BE2C (cell line): Measurements from ENCODE around the gene TNS3.

ENCODE experiments used
- DNase-seq: peaks from one replicate; pipeline ENCODE4 v3.0.0-alpha.2; 2020
- H3K27me3 ChIP-seq: fragments of 250-450 bp; sonication (Bioruptor Pico); 2 replicates; pipeline ENCODE4 v1.5.1; 2020; ENCODE audit warnings: mild to moderate bottlenecking
- H3K36me3 ChIP-seq: fragments of 250-450 bp; sonication (Bioruptor Pico); 2 replicates; pipeline ENCODE4 v1.5.1; 2020; ENCODE audit warnings: mild to moderate bottlenecking
- H3K4me1 ChIP-seq: fragments of 250-450 bp; sonication (Bioruptor Pico); 2 replicates; pipeline ENCODE4 v1.5.1; 2020
- H3K4me3 ChIP-seq: 2 replicates; pipeline ENCODE4 v1.5.1; 2011; ENCODE audit warnings: low read depth, low read length
- H3K9me3 ChIP-seq: fragments of 250-450 bp; sonication (Bioruptor Pico); 2 replicates; pipeline ENCODE4 v1.5.1; 2020
- TF ChIP-seq, protein P1 (sequence below): IDR thresholded peaks from 2 replicates; pipeline ENCODE4 v1.5.1; 2012; ENCODE audit warnings: mild to moderate bottlenecking, low read depth, low read length

The TNS3 gene

DNA sequence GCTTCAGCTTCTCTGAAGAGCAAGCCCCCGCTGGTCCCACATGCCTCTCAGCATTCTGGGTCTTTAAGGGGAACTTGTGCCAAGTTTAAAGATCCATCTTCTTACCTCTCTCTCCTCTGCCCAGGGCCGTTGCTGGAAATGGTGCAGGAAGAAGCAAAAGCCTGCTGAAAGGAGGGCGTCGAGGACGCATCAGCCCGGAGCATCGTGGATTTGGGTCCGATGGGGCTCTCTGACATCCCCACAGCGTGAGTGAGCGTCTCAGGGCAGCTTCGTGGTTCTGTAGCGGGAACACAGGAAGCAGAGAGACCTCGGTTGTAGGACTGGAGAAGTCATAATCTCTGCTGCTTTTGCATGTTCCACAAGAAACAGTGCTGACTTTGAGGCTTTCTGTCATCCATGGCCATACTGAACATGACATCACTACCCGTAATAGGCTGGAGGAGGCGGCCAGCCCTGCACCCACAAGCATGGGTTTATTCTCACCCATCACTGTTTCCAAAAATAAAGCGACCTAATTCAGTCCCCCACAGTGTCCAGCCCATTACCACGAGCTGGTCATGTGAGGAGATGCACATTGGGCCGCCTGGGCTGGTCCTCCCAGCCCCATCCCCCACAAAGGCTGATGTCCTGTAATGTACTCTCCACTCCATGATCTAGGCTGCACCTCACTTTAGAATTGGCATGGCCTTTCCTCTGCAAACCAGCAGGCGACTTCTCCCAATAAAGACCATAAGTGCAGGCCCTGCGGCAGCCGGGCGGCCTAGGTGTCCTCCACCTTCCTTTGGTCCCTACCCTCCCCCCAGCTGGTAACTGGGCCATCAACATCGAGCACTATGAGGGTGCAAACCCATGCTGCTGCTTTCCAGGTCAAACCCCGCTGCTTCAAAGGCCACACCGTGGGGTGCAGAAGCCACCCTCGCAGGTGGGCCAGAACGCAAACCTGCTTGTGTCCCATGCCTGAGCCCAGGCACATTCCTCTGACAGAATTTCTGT lies 276.9 kb downstream of the TNS3 start:
- no peaks in the 10 kb centered on the region for H3K9me3 ChIP-seq
- no peaks in the 10 kb centered on the region for H3K4me1 ChIP-seq
- no peak overlapping the region for H3K4me3 ChIP-seq
- no peaks in the 10 kb centered on the region for H3K36me3 ChIP-seq
- no peaks in the 10 kb centered on the region for H3K27me3 ChIP-seq
- DNase-seq: no peak
- TF ChIP-seq, protein P1, sequence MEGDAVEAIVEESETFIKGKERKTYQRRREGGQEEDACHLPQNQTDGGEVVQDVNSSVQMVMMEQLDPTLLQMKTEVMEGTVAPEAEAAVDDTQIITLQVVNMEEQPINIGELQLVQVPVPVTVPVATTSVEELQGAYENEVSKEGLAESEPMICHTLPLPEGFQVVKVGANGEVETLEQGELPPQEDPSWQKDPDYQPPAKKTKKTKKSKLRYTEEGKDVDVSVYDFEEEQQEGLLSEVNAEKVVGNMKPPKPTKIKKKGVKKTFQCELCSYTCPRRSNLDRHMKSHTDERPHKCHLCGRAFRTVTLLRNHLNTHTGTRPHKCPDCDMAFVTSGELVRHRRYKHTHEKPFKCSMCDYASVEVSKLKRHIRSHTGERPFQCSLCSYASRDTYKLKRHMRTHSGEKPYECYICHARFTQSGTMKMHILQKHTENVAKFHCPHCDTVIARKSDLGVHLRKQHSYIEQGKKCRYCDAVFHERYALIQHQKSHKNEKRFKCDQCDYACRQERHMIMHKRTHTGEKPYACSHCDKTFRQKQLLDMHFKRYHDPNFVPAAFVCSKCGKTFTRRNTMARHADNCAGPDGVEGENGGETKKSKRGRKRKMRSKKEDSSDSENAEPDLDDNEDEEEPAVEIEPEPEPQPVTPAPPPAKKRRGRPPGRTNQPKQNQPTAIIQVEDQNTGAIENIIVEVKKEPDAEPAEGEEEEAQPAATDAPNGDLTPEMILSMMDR: no peak

DNA sequence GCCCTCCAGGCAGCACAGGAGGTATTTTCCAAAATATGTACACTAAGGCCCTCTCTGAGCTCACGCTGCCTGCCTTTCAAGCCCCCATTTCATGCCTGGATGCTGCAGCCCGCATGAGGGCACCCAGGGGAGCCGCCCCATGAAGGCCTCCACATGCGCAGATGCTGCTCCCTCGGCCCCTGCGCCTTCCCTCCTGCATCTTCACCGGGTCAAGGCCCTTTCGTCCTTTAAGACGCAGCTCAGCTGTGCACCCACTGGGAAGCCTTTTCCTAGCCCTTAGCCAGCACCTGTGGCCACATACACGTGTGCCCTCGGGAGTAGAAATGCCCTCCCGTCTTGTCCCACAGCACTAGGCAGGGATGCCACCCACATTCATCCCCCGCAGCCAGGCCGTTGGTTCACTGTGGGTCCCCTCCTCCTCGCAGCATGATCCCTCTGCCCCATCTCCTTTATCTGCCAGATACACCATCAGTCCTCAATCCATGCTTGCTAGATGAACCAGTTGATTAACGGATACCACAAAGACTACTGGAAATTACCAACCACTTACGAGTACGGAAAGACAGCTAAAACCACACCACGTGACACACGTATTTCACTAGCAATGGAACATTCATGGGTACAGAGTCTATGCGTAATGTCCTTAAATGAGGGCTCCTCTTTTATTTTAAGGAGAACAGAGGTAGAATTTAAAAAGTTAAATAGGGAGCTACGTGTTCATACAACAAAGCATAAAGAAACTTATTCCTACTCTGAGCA lies 278.0 kb downstream of the TNS3 start:
- H3K27me3 ChIP-seq: no peaks in the 10 kb centered on the region
- no peak overlapping the region for H3K4me3 ChIP-seq
- H3K4me1 ChIP-seq: no peaks in the 10 kb centered on the region
- no peaks in the 10 kb centered on the region for H3K9me3 ChIP-seq
- no peaks in the 10 kb centered on the region for H3K36me3 ChIP-seq
- DNase-seq: no peak
- TF ChIP-seq, protein P1: no peak

DNA sequence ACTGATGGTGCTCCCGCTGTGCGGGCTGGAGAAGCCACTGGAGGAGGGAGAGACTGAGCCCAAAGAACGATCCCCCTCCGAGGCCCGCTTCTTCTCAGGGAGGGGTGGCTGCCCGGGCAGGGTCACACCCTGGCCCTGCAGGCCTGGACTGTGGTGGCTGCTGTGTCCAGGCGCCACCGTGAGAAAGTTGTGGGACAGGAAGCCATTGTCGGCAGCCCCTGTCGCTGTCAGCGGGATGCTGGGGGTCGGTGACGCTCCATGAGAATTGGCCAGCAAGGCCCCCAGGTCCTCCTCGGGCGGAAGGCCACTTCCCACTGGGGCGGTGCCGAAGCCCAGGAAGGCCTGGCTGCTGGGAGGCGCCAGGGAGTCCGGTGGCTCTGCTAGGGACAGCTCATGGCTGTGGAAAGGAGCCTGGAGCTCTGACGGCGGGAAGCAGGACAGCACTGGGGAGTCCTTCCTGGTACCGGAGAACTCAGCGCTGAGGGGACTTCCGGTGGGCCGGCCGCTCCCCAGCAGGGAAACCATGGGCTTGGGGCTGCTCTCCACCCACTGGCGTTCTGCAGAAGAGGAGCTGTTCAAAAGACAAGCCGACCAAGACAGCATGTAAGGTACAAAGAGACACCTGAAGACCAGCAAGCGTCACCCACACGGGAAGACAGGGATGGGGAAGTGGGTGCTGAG lies 278.8 kb downstream of the TNS3 start:
- no peak for DNase-seq
- no peak overlapping the region for H3K4me3 ChIP-seq
- H3K36me3 ChIP-seq: no peaks in the 10 kb centered on the region
- H3K9me3 ChIP-seq: no peaks in the 10 kb centered on the region
- H3K27me3 ChIP-seq: no peaks in the 10 kb centered on the region
- H3K4me1 ChIP-seq: no peaks in the 10 kb centered on the region
- TF ChIP-seq, protein P1: no peak

DNA sequence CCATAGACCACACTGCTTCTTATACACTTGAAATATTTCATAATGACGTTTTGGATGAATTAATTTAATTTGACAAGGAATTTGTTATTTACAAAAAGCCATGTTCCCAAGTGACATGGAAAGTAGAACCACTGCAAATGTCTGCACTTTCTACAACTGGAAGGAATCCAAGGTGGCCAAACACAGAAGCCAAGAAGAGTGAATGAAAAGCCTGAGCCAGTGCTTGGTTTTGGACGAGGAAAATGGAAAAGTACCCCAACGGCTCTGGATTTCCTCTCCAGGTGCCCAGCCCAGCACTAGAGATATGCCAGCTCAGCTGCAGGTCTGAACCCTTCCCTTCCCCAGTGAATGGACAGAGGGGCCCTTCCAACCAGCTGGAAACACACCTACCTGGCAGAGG lies 279.4 kb downstream of the TNS3 start:
- DNase-seq: no peak
- Histone ChIP-seq H3K9me3 (no peaks in the 10 kb centered on the region), H3K36me3 (no peaks in the 10 kb centered on the region), H3K27me3 (no peaks in the 10 kb centered on the region), H3K4me1 (no peaks in the 10 kb centered on the region), H3K4me3 (no peak overlapping the region)
- TF ChIP-seq, protein P1: no peak

DNA sequence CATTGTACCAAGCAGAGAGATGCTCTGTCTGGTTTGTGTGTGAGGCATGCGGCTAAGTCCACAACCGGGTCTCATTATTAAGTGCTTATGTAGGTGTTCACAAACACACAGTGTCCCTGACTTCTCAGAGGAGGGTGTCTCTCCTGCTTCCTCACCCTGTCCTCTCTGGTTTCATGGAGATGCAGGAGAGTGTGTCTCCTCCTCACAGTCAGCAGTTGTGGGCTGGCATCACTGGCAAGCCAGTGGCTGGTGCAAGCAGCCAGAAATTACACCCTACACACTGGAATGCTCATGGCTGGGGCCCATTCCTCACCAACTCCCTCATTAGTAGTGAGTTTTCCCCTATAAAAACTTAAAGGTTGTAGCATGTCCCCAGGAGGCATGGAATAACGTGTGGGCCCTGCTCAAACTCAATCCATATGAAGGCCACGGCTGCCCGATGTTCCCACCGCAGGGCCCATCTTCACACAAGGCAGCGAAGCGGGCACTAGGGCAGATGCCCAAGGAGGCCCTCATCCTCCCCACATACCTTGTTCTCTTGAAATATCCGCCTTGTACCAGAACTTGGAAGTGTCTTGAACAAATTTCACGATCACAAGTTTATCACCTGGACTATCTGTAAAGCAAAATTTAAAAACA lies 280.1 kb downstream of the TNS3 start:
- no peak for DNase-seq
- Histone ChIP-seq H3K4me3 (no peak overlapping the region), H3K36me3 (no peaks in the 10 kb centered on the region), H3K27me3 (no peaks in the 10 kb centered on the region), H3K4me1 (no peaks in the 10 kb centered on the region), H3K9me3 (no peaks in the 10 kb centered on the region)
- TF ChIP-seq, protein P1: no peak
